HG02798 (cell line): ENCODE measurements around the gene CD59.
"Not testable (repeated sequence)": the region's sequence is repeated elsewhere in the genome, so short reads cannot be mapped to it uniquely, and the experiment has no call there.

Experiments used
- ATAC-seq: cut with Tn5 transposase; IDR thresholded peaks from one replicate; pipeline ENCODE4 v1.9.1; 2021; ENCODE audit warnings: mild to moderate bottlenecking; ENCODE audit not compliant: unreplicated experiment, poor library complexity

CD59 gene

GRCh38 chr11:33747979-33748378 lies 11.8 kb upstream of the CD59 start:
- no peak for ATAC-seq

- ATAC-seq, result no peak
Observed at GRCh38 chr11:33743291-33743690, 7.1 kb upstream of the CD59 start.

GRCh38 chr11:33742249-33742851 lies 6.1 kb upstream of the CD59 start:
- ATAC-seq, result no peak

- no peak for ATAC-seq
Observed at GRCh38 chr11:33741806-33742205, 5.6 kb upstream of the CD59 start.

- no peak for ATAC-seq
Observed at GRCh38 chr11:33737362-33737821, 1.2 kb upstream of the CD59 start.

- ATAC-seq, result peak; percentile 63
Observed at GRCh38 chr11:33735271-33736147, 714 bp downstream of the CD59 start.

- ATAC-seq, result no peak
Observed at GRCh38 chr11:33734441-33735270, 1.6 kb downstream of the CD59 start.

GRCh38 chr11:33733980-33734379 lies 2.2 kb downstream of the CD59 start:
- ATAC-seq, result no peak

GRCh38 chr11:33731723-33732531 lies 4.3 kb downstream of the CD59 start:
- no peak for ATAC-seq

- ATAC-seq, result no peak
Observed at GRCh38 chr11:33730716-33731115, 5.5 kb downstream of the CD59 start.

GRCh38 chr11:33729072-33729664 lies 7.1 kb downstream of the CD59 start:
- not testable (repeated sequence) for ATAC-seq

GRCh38 chr11:33727539-33727938 lies 8.7 kb downstream of the CD59 start:
- not testable (repeated sequence) for ATAC-seq

GRCh38 chr11:33725496-33725895 lies 10.7 kb downstream of the CD59 start:
- no peak for ATAC-seq

- ATAC-seq, result no peak
Observed at GRCh38 chr11:33724644-33725035, 11.6 kb downstream of the CD59 start.

GRCh38 chr11:33723238-33723881 lies 12.9 kb downstream of the CD59 start:
- ATAC-seq, result peak; percentile 25

GRCh38 chr11:33722590-33723234 lies 13.5 kb downstream of the CD59 start:
- ATAC-seq, result peak; percentile 86

- ATAC-seq, result no peak
Observed at GRCh38 chr11:33721984-33722383, 14.2 kb downstream of the CD59 start.

- ATAC-seq, result no peak
Observed at GRCh38 chr11:33721426-33721825, 14.8 kb downstream of the CD59 start.

- ATAC-seq, result no peak
Observed at GRCh38 chr11:33719587-33719986, 16.6 kb downstream of the CD59 start.
